Endothelial cell of umbilical vein (primary cell): Measurements from ENCODE around the gene INIP. TPM values are rescaled to one million over a fixed set of nuclear protein-coding genes. Genes with fewer than 3 reads are reported as not detected.

Experiments
- BruUV-seq: library from RNA; stranded (reverse); fragments of 400-500 nt; replicated peaks from 2 replicates; lab custom pipeline; 2021; lab: Mats Ljungman, UMichigan
- CTCF ChIA-PET: fragments of 300-600, 350-600 bp; sonication (Branson Sonifier 250); formaldehyde crosslinking; loops from one replicate; lab custom pipeline; 2021; ENCODE audit warnings: antibody characterized with exemption, inconsistent platforms; lab: Charles Lee
- POLR2A ChIA-PET: fragments of 300-600, 350-600 bp; sonication (Branson Sonifier 250); formaldehyde crosslinking; loops from one replicate; lab custom pipeline; 2021; ENCODE audit warnings: antibody characterized with exemption, inconsistent platforms; lab: Charles Lee
- DNase-seq: peaks from one replicate; pipeline ENCODE4 v3.0.0-alpha.2; 2011; ENCODE audit warnings: low read depth, low spot score
- FAIRE-seq: peaks from 2 replicates; lab custom pipeline; 2011; peaks lifted over from hg19 to GRCh38; lab: Jason Lieb, UNC
- H2AFZ ChIP-seq: 2 replicates; pipeline ENCODE4 v1.6.0; 2012; ENCODE audit warnings: low read depth, low read length, control low read depth, inconsistent platforms
- H3K27ac ChIP-seq: 2 replicates; pipeline ENCODE4 v1.5.1; 2011; ENCODE audit warnings: low read depth, mild to moderate bottlenecking, control low read depth, low read length, moderate library complexity; ENCODE audit not compliant: insufficient read depth
- H3K27me3 ChIP-seq, 2 experiments: 2 replicates each; pipeline versions ENCODE4 v1.6.0 to v1.6.1; 2011; ENCODE audit warnings: low read length in 2 of 2, mixed read lengths in 1 of 2; ENCODE audit not compliant: control insufficient read depth in 2 of 2, insufficient read depth in 2 of 2
- H3K36me3 ChIP-seq, 2 experiments: 2 replicates in 1 of 2; 3 replicates in 1 of 2; pipeline ENCODE4 v1.5.1; 2011; ENCODE audit warnings: low read length in 2 of 2, mild to moderate bottlenecking in 1 of 2, moderate library complexity in 1 of 2; ENCODE audit not compliant: control insufficient read depth in 2 of 2, insufficient read depth in 2 of 2; ENCODE audit errors: extremely low read depth in 1 of 2
- H3K4me1 ChIP-seq: 3 replicates; pipeline ENCODE4 v1.5.1; 2011; ENCODE audit warnings: mild to moderate bottlenecking, low read length; ENCODE audit not compliant: control insufficient read depth, insufficient read depth; ENCODE audit errors: extremely low read depth
- H3K4me2 ChIP-seq: 2 replicates; pipeline ENCODE4 v1.6.1; 2011; ENCODE audit warnings: low read length, control low read depth, mixed read lengths; ENCODE audit not compliant: insufficient read depth
- H3K4me3 ChIP-seq, 3 experiments: fragments of 200-600 bp in 1 of 3; sonication (generic), shearing (Covaris generic) in 1 of 3; replicated peaks in 1 of 3; 2 replicates each; pipeline ENCODE4 v1.5.1; 2011 to 2016; ENCODE audit warnings: control low read depth in 3 of 3, low read length in 3 of 3, mild to moderate bottlenecking in 2 of 3, inconsistent platforms in 1 of 3, low read depth in 1 of 3, moderate library complexity in 1 of 3; ENCODE audit not compliant: insufficient read depth in 1 of 3
- H3K79me2 ChIP-seq: 2 replicates; pipeline ENCODE4 v1.6.0; 2012; ENCODE audit warnings: low read length, inconsistent platforms; ENCODE audit not compliant: control insufficient read depth, insufficient read depth
- H3K9ac ChIP-seq: replicated peaks from 2 replicates; pipeline ENCODE3; 2011; ENCODE audit warnings: low read length, control low read depth; ENCODE audit not compliant: insufficient read depth; ENCODE audit errors: extremely low read depth
- H3K9me1 ChIP-seq: replicated peaks from 3 replicates; pipeline ENCODE4 v1.6.0; 2011; ENCODE audit warnings: mild to moderate bottlenecking, low read length; ENCODE audit not compliant: control insufficient read depth, insufficient read depth; ENCODE audit errors: extremely low read depth
- H3K9me3 ChIP-seq: replicated peaks from 2 replicates; pipeline ENCODE4 v1.5.1; 2012; ENCODE audit warnings: low read length, inconsistent platforms; ENCODE audit not compliant: control insufficient read depth, insufficient read depth
- H4K20me1 ChIP-seq: replicated peaks from 2 replicates; pipeline ENCODE3; 2011; ENCODE audit warnings: mild to moderate bottlenecking, low read length; ENCODE audit not compliant: control insufficient read depth, insufficient read depth; ENCODE audit errors: extremely low read depth
- CTCF ChIP-seq, 2 donors: IDR thresholded peaks; 1 replicate in 1 of 2; 2 replicates in 1 of 2; pipeline ENCODE4 v1.5.1; 2011; ENCODE audit warnings: low read length in 2 of 2, mild to moderate bottlenecking in 2 of 2, moderate library complexity in 2 of 2, control low read depth in 1 of 2, inconsistent platforms in 1 of 2, low read depth in 1 of 2; ENCODE audit not compliant: insufficient read depth in 1 of 2; ENCODE audit errors: extremely low read depth in 1 of 2
- EZH2 ChIP-seq: IDR thresholded peaks from 2 replicates; pipeline ENCODE4 v1.6.1; 2012; ENCODE audit warnings: borderline replicate concordance, low read depth, mild to moderate bottlenecking, moderate library complexity, low read length, inconsistent platforms; ENCODE audit not compliant: severe bottlenecking
- FOS ChIP-seq: IDR thresholded peaks from 2 replicates; pipeline ENCODE4 v1.6.1; 2011; ENCODE audit warnings: mild to moderate bottlenecking, low read length, moderate library complexity, borderline replicate concordance; ENCODE audit not compliant: insufficient read depth
- GATA2 ChIP-seq: IDR thresholded peaks from 2 replicates; pipeline ENCODE4 v1.7.0; 2011; ENCODE audit warnings: low read depth, mild to moderate bottlenecking, moderate library complexity, mixed read lengths, low read length; ENCODE audit not compliant: insufficient read length, insufficient read depth
- JUN ChIP-seq: IDR thresholded peaks from 2 replicates; pipeline ENCODE4 v1.6.1; 2011; ENCODE audit warnings: borderline replicate concordance, low read depth; ENCODE audit not compliant: insufficient read length, insufficient read depth
- MAX ChIP-seq: IDR thresholded peaks from 2 replicates; pipeline ENCODE4 v1.6.1; 2011; ENCODE audit not compliant: insufficient read depth, insufficient read length
- MYC ChIP-seq: IDR thresholded peaks from one replicate; pipeline ENCODE4 v1.6.1; 2011; ENCODE audit warnings: mild to moderate bottlenecking, low read depth, low read length
- POLR2A ChIP-seq: IDR thresholded peaks from 2 replicates; pipeline ENCODE4 v1.6.1; 2012; ENCODE audit warnings: low read depth, mild to moderate bottlenecking, control low read depth, low read length
- POLR2AphosphoS5 ChIP-seq: IDR thresholded peaks from 2 replicates; pipeline ENCODE4 v1.6.1; 2012; ENCODE audit warnings: low read depth, mild to moderate bottlenecking, control low read depth, low read length, moderate library complexity; ENCODE audit not compliant: insufficient read depth
- dilution Hi-C: fragments of 300-500 bp; cut with MboI; formaldehyde crosslinking; loops from one replicate; pipeline ENCODE4 v1.15.0; 2019; ENCODE audit warnings: low sequenced_read_pairs; ENCODE audit not compliant: extremely low pct_ligation_motif_present
- intact Hi-C: fragments of 100-400 bp; cut with micrococcal nuclease; formaldehyde crosslinking; loops from one replicate; pipeline ENCODE4 v1.10.0; 2022
- polyA plus RNA-seq, 4 experiments: library from polyadenylated mRNA; depleted of rRNA in 3 of 4; stranded (reverse) in 3 of 4; unstranded in 1 of 4; fragments of >200 nt; gene quantifications; 2 replicates each; pipeline versions ENCODE4 v1.2.1 to v1.2.3, GENCODE V29; 2011 to 2012; ENCODE audit warnings: missing spikeins in 1 of 4
- total RNA-seq: library from RNA; stranded (reverse); gene quantifications from 2 replicates; pipeline ENCODE4 v1.2.3, GENCODE V29; 2021

The INIP gene
- total and polyA plus RNA-seq, 2 donors (not counting 3 experiments of a cell fraction or from before 2014, with no cell fraction given) = 12.3 to 25.7 TPM

- TF ChIP-seq CTCF (IDR thresholded peaks at IDR 0.05; ENCODE audit: extremely low read depth in 1 of 2, insufficient read depth in 1 of 2, low read depth in 1 of 2, low read length in 2 of 2) = no peak
- TF ChIP-seq MAX = no peak
- no peak for TF ChIP-seq FOS
- dilution Hi-C loops = no loop called here
- Histone ChIP-seq H3K4me3 (no peak overlapping the region), H3K79me2 (no peaks in the 10 kb centered on the region), H3K27me3 (peaks cover 0 to 1% of the 10 kb centered on the region in 2 experiments), H3K9me1 (no peaks in the 10 kb centered on the region), H3K4me1 (no peaks in the 10 kb centered on the region), H3K36me3 (no peaks in the 10 kb centered on the region), H4K20me1 (no peaks in the 10 kb centered on the region), H3K27ac (no peak overlapping the region), H3K9me3 (no peaks in the 10 kb centered on the region), H3K9ac (no peak overlapping the region), H2AFZ (no peak overlapping the region), H3K4me2 (no peak overlapping the region)
- CTCF ChIA-PET = no interaction called here
- DNase-seq (no peak), FAIRE-seq (no peak)
- POLR2A ChIA-PET = interaction anchor here (0.7 kb wide), 1 partner anchor 17 kb away, joined by 3 read pairs; the partner anchor contains the start of gene INIP
- BruUV-seq = no TSS peak
- intact Hi-C loops = no loop called here
Measured at GRCh38 chr9:112734892-112735291, 17.0 kb upstream of the INIP start.

GRCh38 chr9:112731971-112732370 is 14.1 kb upstream of the INIP start:
- TF ChIP-seq MAX (no peak), CTCF (IDR thresholded peaks at IDR 0.05; ENCODE audit: extremely low read depth in 1 of 2, insufficient read depth in 1 of 2, low read depth in 1 of 2, low read length in 2 of 2) (no peak), MYC (no peak), POLR2AphosphoS5 (no peak), FOS (no peak), POLR2A (no peak), GATA2 (no peak), EZH2 (no peak), JUN (no peak)
- Histone ChIP-seq H3K9me3 (no peaks in the 10 kb centered on the region), H2AFZ (no peak overlapping the region), H3K79me2 (no peaks in the 10 kb centered on the region), H3K4me3 (no peak overlapping the region), H3K4me1 (no peaks in the 10 kb centered on the region), H3K4me2 (no peak overlapping the region), H3K9me1 (no peaks in the 10 kb centered on the region), H3K27me3 (peaks cover 0 to 3% of the 10 kb centered on the region in 2 experiments), H4K20me1 (no peaks in the 10 kb centered on the region), H3K9ac (no peak overlapping the region), H3K36me3 (no peaks in the 10 kb centered on the region), H3K27ac (no peak overlapping the region)
- no peak for FAIRE-seq
- POLR2A ChIA-PET = no interaction called here
- BruUV-seq = no TSS peak
- no peak for DNase-seq
- CTCF ChIA-PET = interaction anchor here (1.2 to 1.7 kb wide), 3 partner anchors 12 to 61 kb away, joined by 3 to 4 read pairs (median 3); partner anchors contain the start of gene INIP
- intact Hi-C loops (no loop called here), dilution Hi-C loops (no loop called here)
